GM12878 (cell line): ENCODE measurements around the gene MEGF11.

Experiments used
- CBFB ChIP-seq: IDR thresholded peaks from 2 replicates; pipeline ENCODE4 v1.6.1; 2016; ENCODE audit warnings: antibody characterized with exemption, low read depth
- CHD2 ChIP-seq: IDR thresholded peaks from 2 replicates; pipeline ENCODE4 v1.6.1; 2011; ENCODE audit warnings: low read depth, low read length, improper control_type of control experiment, borderline replicate concordance
- EP300 ChIP-seq, 2 experiments: fragments of 150-350 bp in 1 of 2; IDR thresholded peaks; 2 replicates each; pipeline ENCODE4 v1.6.1; 2011 to 2012; ENCODE audit warnings: low read depth in 2 of 2, low read length in 2 of 2, borderline replicate concordance in 1 of 2, improper control_type of control experiment in 1 of 2, inconsistent platforms in 1 of 2; ENCODE audit not compliant: control insufficient read depth in 1 of 2
- EZH2 ChIP-seq: IDR thresholded peaks from 2 replicates; pipeline ENCODE4 v1.6.1; 2012; ENCODE audit warnings: low read depth, mild to moderate bottlenecking, control low read depth, inconsistent platforms, low read length, borderline replicate concordance; ENCODE audit not compliant: control insufficient read depth
- HDAC2 ChIP-seq: fragments of 200-600 bp; sonication (generic); IDR thresholded peaks from 2 replicates; pipeline ENCODE4 v1.6.1; 2017
- MTA3 ChIP-seq: IDR thresholded peaks from 2 replicates; pipeline ENCODE4 v1.6.1; 2012; ENCODE audit warnings: low read length, inconsistent platforms, borderline replicate concordance
- POLR2A ChIP-seq: IDR thresholded peaks from 2 replicates; pipeline ENCODE4 v1.6.1; 2011; ENCODE audit warnings: low read depth, mild to moderate bottlenecking, low read length
- TF ChIP-seq, protein P1 (sequence below): IDR thresholded peaks from 2 replicates; pipeline ENCODE4 v1.6.1; 2012; ENCODE audit warnings: low read depth, low read length, improper control_type of control experiment

GRCh38 chr15:66186049-66186825 lies 67.3 kb downstream of the MEGF11 start:
- no peak for TF ChIP-seq MTA3
- no peak for TF ChIP-seq HDAC2
- TF ChIP-seq CBFB: no peak
- no peak for TF ChIP-seq EZH2
- no peak for TF ChIP-seq CHD2
- TF ChIP-seq EP300 (IDR thresholded peaks at IDR 0.05; ENCODE audit: borderline replicate concordance in 1 of 2, control insufficient read depth in 1 of 2, low read depth in 2 of 2, low read length in 2 of 2): no peak
- TF ChIP-seq POLR2A: no peak
- TF ChIP-seq, protein P1, sequence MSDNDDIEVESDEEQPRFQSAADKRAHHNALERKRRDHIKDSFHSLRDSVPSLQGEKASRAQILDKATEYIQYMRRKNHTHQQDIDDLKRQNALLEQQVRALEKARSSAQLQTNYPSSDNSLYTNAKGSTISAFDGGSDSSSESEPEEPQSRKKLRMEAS: no peak
